Measurements from ENCODE around the gene SERPING1.

SERPING1 gene

GRCh38 chr11:57568330-57568766 is 29.1 kb upstream of the SERPING1 start:
- TF ChIP-seq YY1 (IDR thresholded peaks at IDR 0.05; ENCODE audit: low read depth) (no peak), EP300 (IDR thresholded peaks at IDR 0.05; ENCODE audit: borderline replicate concordance) (no peak), EGR1 (IDR thresholded peaks at IDR 0.05) (no peak), RAD21 (IDR thresholded peaks at IDR 0.05; ENCODE audit: low read depth) (peak; percentile 88), REST (IDR thresholded peaks at IDR 0.05; ENCODE audit: low read depth) (no peak), TCF12 (IDR thresholded peaks at IDR 0.05; ENCODE audit: low read depth) (no peak)

- TF ChIP-seq TCF12 (IDR thresholded peaks at IDR 0.05; ENCODE audit: low read depth) (no peak), EGR1 (IDR thresholded peaks at IDR 0.05) (no peak), TAF1 (IDR thresholded peaks at IDR 0.05; ENCODE audit: low read depth) (no peak), EP300 (IDR thresholded peaks at IDR 0.05; ENCODE audit: borderline replicate concordance) (no peak), REST (IDR thresholded peaks at IDR 0.05; ENCODE audit: low read depth) (no peak), NFIC (IDR thresholded peaks at IDR 0.05) (no peak), TEAD4 (IDR thresholded peaks at IDR 0.05) (no peak), FOXM1 (IDR thresholded peaks at IDR 0.05; ENCODE audit: borderline replicate concordance, low read depth) (no peak), RAD21 (IDR thresholded peaks at IDR 0.05; ENCODE audit: low read depth) (no peak), YY1 (IDR thresholded peaks at IDR 0.05; ENCODE audit: low read depth) (no peak), USF1 (IDR thresholded peaks at IDR 0.05) (no peak), CEBPB (IDR thresholded peaks at IDR 0.05) (no peak), CREB1 (IDR thresholded peaks at IDR 0.05; ENCODE audit: low read depth) (no peak), ZBTB7A (IDR thresholded peaks at IDR 0.05; ENCODE audit: low read depth) (no peak)
Measured at GRCh38 chr11:57571606-57572005, 25.9 kb upstream of the SERPING1 start.

DNA sequence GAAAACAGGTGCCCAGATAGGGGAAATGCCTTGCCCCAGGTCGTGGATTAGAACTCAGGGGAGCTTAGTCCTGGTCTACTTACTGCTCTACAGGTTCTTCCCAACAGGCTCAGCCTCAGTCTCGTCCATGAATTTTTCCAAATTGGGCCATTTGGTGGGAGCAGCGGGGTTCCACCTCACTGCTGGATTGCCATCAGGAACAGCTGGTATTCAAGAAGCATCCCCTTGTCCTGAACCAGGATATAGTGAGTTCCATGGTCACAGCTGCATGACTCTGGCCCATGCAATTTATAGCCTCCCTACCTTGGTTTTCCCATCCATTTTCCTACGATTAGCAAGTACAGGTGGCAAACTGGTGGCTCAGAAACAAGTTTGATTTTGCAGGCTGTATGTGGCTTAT is 23.4 kb upstream of the SERPING1 start:
- TF ChIP-seq USF1 (IDR thresholded peaks at IDR 0.05) (no peak), FOXM1 (IDR thresholded peaks at IDR 0.05; ENCODE audit: borderline replicate concordance, low read depth) (no peak), CEBPB (IDR thresholded peaks at IDR 0.05) (no peak), RAD21 (IDR thresholded peaks at IDR 0.05; ENCODE audit: low read depth) (no peak), EGR1 (IDR thresholded peaks at IDR 0.05) (no peak), CREB1 (IDR thresholded peaks at IDR 0.05; ENCODE audit: low read depth) (no peak), EP300 (IDR thresholded peaks at IDR 0.05; ENCODE audit: borderline replicate concordance) (no peak), TCF12 (IDR thresholded peaks at IDR 0.05; ENCODE audit: low read depth) (no peak), ZBTB7A (IDR thresholded peaks at IDR 0.05; ENCODE audit: low read depth) (no peak), TAF1 (IDR thresholded peaks at IDR 0.05; ENCODE audit: low read depth) (no peak), TEAD4 (IDR thresholded peaks at IDR 0.05) (no peak), YY1 (IDR thresholded peaks at IDR 0.05; ENCODE audit: low read depth) (no peak), REST (IDR thresholded peaks at IDR 0.05; ENCODE audit: low read depth) (no peak)
- TF ChIP-seq, protein P1, sequence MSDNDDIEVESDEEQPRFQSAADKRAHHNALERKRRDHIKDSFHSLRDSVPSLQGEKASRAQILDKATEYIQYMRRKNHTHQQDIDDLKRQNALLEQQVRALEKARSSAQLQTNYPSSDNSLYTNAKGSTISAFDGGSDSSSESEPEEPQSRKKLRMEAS (IDR thresholded peaks at IDR 0.05): no peak

DNA sequence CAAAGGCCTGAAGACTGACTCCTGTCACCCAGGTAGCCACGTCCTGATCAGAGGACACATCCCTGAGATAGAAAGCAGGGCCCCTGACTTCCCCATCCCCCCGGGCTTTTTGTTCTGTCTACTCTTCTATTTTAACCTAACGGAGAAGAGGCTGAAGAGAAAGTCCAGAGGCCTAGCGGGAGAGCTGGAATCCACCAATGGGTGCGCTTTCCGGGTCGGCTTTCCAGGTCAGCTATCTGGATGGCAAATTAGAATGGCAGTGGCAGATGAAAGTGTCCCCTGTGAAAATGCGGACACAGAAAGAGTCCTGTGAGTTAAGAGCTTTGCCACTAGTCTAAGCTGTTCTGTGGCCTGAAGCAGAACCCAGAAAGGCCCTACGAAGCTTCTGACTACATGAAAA is 13.1 kb upstream of the SERPING1 start:
- no peak for TF ChIP-seq USF1 (IDR thresholded peaks at IDR 0.05)
- no peak for TF ChIP-seq CREB1 (IDR thresholded peaks at IDR 0.05; ENCODE audit: low read depth)
- no peak for TF ChIP-seq RAD21 (IDR thresholded peaks at IDR 0.05; ENCODE audit: low read depth)
- no peak for TF ChIP-seq YY1 (IDR thresholded peaks at IDR 0.05; ENCODE audit: low read depth)
- no peak for TF ChIP-seq CEBPB (IDR thresholded peaks at IDR 0.05)

All from Ishikawa (cell line).